ENCODE measurements around the gene SLC38A8.

SLC38A8 gene

DNA sequence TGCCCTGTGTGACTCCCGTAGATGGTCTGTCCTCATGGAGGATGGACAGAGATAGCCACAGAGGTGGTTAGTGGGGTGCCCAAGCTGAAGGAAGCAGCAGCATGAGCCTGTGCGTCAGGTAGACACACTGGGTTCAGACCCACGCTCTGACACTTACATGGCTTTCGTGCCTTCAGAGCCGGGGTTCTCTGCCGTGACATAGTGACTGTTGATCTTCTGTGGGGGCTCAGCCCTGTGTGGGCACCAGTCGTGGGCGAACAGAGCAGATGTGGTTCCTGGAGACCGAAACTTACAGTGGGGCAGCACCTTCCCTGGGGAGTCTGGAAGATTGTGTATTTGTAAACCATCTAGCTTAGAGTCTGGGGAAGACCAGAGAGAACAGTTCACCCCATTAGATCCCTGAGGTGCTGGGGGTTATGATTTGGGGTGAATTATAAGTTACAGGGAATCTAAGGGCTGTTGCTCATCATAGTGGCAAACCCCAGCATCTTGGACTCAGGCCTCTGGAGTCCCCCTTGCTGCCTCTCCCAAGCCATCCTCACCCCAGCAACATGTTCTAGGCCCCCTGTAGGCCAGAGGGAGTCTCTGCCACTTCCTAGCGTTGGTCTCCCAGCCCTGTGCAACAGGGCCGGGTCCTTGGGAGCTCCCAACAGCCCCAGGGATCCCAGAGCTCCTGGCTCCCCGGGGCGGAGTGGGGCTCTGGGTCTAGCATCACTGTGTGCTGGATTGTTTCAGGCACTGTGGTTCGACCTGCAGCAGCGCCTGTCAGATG, 45.9 kb downstream of the SLC38A8 start:
- DNase-seq (ENCODE audit: low spot score) = no peak

DNA sequence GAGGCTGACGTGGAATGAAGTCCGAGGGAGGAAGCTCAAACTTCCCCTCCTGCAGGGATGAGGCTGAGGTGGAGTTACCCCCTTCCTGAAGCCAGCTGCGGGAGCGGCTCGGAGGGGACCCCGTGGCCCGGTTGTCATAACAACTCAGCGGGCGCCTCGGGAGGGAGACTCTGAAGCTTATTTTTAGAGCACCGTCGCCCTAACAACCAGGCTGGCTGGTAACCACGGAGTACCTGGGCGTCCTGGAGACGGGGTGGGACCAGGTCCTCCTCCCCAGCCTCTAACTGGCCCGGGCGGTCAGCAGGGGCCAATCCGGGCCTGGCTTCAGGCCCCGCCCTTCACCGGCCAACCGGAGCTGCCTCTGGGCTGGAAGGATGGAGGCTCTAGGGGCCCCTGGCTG, 46.8 kb downstream of the SLC38A8 start:
- no peak for DNase-seq (ENCODE audit: low spot score)

DNA sequence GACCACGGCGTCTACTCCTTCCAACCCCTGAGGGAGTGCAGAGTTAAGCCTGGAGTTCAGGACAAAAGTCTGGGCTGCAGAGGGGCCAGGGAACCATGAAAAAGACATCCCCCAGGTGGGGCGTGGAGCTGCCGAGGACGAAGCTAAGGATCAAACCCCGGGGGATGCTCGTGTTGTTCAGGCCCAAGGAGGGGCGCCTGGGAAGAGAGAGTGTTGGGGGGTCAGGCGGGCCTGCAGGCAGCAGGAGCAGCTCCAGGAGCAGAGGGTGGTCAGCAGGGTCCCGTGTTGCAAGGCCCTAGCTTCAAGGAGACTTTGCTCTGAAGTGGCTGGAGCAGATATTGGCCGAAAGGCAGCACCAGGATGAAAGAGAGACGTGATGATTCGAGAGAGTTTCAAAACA, 47.9 kb downstream of the SLC38A8 start:
- no peak for DNase-seq (ENCODE audit: low spot score)

DNA sequence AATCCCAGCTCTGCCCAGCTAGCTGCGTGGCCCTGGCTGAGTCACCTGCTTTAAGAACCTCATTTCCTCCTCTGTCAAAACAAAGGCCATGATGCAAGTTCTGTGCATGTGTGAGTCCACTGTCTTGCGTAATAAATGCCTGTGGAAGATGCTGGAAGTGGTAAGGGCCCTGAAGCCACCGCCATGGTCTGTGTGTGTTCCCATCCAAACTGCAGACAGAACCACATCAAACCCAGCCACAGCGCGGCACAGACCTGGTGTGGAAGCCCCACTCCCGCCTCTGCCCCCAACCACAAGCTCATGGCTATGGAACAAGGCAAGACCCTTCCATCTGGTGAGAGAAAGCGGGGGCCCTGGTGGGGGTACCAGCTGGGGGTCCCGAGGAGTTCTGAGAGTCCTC, 48.5 kb downstream of the SLC38A8 start:
- DNase-seq (ENCODE audit: low spot score) = peak; percentile 94

DNA sequence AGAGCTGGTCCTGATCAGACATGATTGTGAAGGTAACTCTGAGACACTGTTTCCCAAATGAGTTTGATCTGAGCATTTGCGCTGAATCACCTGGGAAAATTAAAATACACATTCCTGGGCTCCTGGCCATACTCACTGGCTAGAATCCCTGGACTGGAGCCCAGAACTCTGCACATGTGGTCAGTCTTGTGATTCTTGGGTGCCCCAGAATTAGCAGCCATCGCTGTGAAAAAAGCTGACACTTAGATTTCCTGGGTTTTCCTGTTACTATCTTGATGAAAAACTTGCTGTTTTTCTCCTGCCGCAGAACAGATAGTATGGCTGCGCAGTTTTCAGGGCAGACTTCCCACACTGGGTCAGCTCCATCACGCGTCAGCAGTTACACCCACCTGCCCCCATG, 50.0 kb downstream of the SLC38A8 start:
- DNase-seq (ENCODE audit: low spot score) = peak; percentile 47

DNA sequence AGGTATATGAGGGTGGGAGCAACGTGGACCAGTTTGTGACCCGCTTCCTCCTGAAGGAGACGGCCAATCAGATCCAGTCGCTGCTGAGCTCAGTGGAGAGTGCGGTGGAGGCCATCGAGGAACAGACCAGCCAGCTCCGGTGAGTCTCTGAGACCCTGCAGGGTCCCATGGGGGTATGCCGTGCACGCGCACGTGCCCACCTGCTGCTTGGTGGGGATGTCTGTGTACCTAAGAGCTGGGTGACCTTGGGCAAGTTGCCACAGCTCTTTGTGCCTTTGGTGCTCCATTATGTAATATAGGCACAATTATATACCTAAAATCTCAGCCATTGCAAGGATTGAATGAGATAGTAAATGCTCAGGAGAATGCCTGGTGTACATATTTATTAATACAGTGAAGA, 52.1 kb downstream of the SLC38A8 start:
- DNase-seq (ENCODE audit: low spot score) = no peak

DNA sequence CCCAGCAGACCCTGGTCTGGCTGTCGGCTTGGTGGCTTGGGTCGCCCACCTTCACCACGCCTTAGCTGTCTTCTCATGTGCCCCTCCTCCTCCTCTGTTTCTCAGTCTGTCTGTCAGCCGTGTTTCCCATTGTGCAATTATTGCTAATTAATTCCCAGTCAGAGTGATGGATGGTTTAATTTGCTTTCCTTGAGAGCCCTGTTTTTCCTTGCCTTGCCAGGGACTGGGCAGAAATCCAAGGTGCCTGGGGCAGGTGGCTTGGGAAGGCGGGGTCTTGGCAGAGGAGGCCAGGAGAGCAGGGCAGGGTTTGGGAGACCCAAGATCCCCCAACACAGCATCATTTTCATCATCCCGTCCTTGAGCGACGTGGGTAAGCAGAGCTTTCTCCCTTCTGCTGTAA, 53.3 kb downstream of the SLC38A8 start:
- no peak for DNase-seq (ENCODE audit: low spot score)

DNA sequence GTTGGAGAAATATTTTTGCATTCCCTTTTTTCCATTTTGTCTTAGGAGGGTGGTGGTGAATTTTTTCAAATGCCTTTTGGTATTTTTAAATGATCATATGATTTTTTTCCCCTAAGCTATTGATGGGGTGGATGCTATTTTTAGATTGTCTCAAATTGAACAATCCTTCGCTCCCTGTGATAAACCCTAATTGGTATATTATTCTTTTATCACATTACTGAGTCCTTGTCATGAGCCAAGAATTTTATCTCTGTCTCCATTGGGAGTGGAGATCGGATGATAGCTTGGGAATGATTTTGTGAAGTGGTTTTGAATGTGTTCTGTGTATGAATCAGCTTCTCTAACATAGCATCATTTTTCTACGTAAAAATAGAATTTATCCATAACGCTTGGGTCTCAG, 59.1 kb downstream of the SLC38A8 start:
- DNase-seq (ENCODE audit: low spot score) = no peak

DNA sequence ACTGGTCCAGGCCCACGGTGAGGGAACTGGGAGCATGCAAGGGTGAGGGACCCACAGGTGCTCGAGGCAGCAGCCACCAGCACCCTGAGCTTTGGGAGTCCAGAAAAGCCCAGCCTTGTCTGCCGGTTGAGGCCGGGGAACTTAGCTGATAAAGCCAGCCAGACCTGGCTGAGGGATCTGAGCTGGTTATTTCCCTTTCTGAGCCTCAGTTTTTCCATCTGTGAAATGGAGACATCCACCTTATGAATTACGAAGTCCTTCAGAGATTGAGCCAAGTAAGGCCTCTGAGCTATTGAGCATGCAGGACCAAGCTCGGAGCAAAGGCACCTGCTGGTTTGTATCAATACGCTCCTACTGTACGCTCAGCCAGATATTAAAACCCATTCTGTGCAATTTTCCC, 60.8 kb downstream of the SLC38A8 start:
- no peak for DNase-seq (ENCODE audit: low spot score)

DNA sequence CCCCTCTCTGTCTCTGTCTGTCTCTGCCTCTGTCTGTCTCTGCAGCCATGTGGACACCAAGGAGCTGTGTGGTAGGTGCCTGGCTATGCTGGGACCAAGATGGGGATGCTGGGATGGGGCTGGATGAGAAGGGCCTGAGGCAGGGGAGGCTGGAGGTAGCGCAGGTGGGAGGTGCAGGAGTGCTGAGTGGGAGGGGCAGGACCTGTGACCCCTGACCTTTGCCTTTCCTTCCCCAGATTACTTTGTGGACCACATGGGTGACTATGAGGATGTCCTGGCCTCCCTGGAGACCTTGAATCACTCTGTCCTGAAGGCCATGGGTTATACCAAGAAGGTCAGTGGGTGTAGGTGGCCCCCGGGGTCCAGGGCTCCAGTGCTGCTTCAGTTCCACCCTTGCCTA, 61.8 kb downstream of the SLC38A8 start:
- DNase-seq (ENCODE audit: low spot score) = no peak

DNA sequence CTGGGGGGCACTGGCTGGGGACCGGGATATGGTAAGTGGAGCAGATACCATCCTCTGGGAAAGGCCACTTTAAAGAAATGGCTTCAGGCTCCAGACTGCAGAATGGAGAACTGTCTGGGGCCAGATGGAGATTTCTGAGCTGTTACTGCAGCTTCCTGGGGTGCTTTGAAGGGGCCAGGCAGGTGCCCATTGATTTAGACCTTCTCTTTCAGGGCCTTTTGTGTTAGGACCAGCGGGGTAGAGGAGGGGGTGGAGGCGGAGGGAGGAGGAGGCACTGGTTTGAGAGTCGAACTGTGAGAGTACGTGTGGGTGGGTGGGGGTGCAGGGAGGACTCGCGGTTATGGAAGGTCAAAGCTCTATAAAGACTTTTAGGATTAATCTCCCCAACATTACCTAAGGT, 63.2 kb downstream of the SLC38A8 start:
- DNase-seq (ENCODE audit: low spot score) = no peak

DNA sequence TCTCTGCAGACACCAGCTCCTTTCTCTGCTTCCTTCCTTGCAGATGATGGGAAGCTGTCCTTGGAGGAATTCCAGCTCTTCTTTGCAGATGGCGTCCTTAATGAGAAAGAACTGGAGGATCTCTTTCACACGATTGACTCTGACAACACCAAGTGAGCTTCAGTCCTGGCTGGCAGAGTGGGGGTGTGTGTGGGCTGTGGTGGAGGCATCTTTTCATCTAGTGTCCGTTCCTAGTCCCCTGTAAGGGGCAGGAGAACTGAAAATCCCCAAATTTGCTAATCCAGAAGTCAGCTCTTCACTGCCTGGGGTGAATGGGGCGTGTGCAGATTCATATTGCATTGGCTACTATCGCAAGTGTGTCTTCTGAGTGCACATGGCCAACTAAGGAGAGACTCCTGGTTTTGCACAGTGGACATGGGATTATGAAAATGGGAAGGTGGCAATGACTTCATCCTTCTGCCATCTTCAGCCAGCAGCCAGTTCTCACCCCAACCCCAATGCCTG, 64.1 kb downstream of the SLC38A8 start:
- no peak for DNase-seq (ENCODE audit: low spot score)

DNA sequence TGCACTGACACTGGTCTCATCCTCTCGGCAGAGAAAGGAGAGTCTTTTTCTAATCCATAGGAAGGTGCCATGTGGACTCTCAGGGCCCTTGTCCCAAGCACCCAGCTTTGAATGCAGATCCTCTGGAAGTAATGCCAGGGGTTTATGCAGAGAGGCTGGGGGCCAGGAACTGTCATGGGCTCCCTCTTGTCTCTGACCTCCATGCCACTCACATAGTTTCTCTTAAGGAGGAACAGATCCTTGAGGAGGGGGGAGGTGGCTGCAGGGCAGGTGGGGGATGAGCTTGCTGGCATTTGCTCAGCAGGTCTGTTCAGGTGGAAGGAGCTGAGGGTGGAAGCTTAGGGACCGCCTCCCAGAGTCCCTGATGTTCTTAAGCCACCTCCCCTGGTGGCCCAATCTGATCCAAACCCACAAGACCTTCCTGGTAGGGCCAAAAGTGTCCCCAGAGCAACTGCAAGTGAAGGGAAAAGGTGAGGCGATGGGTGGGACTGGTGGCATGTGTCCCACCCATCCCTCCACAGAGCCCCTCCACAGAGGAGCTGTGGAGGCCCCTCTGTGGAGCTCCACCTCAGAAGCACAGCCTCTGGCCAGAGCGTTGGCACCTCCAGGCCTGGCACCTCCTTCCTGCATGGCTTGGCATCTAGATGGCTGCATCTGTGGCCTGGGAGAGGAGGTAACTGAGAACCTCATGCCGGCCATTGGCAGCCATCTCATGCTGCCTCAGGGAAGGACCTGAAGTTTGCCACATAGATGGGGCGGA, 65.4 kb downstream of the SLC38A8 start:
- DNase-seq (ENCODE audit: low spot score) = no peak

DNA sequence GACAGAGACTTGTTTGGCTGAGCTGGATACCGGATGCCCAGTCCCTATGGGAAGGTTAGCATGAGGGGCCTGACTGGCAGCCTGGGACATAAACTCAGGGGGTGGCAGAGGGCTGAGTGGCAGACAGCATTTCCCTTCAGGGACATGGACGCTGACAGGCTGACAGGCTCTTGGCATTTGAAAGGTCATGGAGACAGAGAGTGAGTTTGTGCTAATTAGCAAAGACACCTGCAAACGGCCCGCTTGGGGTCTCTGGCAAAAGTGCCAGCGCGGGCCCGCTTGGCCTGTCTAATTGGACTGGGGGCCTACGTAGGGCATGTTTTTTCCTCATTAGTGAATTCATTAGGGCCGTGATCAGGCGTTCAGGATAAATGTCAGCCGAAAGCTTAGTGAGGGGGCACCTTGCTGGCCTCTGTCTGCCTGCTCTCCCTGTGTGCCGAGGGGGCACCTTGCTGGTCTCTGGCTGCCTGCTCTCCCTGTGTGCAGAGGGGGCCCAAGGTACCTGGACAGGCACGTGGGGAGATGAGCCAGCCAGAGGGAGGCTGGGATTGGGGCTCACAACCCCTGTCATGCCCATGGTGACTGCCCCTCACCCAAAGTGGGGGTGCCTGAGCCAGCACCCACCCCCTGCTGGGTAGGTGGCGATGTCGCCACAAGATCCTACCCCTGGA, 66.9 kb downstream of the SLC38A8 start:
- DNase-seq (ENCODE audit: low spot score) = no peak

DNA sequence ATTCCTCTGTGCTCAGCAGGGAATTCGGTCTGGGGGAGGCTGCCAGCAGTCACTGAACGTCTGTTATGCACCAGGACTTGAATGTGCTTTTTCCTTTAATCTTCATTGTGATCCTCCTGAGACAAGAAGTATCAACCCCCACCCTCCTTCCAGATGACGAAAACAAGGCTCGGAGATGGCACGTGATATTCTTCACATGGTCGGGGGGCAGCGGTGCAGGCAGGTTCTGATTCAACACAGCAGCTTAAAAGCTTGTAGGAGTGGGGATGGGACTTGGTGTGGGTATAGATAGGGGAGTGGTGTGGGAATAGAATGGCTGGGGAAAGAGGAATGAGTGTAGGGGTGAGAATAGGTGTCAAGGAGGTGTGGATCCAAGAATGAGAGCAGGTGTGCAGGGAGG, 68.1 kb downstream of the SLC38A8 start:
- no peak for DNase-seq (ENCODE audit: low spot score)

DNA sequence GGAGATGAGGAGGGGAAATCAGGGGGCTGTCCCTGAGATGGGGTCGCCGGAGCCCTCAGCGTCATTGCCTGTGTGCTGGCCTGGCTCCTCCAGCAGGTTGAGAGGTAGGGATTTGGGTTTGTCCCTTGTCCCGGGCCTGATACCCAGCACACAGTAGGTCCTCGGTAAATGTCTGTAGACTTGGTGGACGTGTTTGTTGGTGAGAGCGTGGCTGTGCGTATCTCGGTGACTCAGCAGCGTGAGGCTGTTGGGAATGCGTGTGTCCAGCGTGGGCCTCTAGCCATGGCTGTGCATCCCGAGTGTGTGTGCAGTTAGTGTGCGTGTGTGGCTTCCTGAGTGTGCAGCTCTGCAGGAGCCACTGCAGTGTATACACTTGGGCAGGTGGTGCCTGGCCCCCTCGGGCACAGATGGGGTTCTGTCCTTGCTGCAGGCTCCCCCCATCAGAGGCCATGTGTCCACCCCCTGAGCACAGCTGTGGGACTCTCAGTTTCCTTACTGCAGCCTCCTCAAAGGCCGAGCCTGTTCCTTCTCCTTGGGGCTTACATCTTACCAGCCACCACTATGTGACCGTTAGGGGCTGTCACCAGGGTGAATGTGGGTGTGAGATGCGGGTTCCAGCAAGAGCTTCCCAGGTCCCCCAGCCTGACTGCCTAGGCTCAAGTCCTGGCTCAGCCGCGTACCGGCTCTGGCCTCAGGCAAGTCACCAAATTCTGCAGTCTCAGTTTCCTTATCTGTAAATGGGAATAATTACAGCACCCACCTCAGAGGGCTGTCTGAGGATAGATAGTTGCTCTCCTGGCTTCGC, 68.8 kb downstream of the SLC38A8 start:
- no peak for DNase-seq (ENCODE audit: low spot score)

DNA sequence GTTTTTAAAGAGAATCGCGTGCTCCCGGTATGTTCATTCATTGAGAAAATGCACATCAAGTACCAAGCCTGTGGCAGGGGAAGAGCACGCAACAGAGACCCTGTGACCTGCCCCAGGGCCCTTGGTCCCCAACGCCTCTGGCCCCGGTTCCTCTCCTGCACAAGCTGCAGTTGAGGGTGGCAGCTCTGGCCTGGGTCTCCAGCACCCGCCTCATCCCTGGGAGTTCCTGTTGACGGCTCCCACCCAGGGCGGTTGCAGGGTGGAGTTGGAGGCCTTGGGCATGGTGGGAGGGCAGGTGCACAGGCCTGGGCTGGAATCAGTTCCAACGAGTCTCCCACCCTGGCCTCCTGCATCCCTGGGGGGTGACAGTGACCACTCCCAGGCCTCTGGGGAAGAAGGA, 69.5 kb downstream of the SLC38A8 start:
- no peak for DNase-seq (ENCODE audit: low spot score)

DNA sequence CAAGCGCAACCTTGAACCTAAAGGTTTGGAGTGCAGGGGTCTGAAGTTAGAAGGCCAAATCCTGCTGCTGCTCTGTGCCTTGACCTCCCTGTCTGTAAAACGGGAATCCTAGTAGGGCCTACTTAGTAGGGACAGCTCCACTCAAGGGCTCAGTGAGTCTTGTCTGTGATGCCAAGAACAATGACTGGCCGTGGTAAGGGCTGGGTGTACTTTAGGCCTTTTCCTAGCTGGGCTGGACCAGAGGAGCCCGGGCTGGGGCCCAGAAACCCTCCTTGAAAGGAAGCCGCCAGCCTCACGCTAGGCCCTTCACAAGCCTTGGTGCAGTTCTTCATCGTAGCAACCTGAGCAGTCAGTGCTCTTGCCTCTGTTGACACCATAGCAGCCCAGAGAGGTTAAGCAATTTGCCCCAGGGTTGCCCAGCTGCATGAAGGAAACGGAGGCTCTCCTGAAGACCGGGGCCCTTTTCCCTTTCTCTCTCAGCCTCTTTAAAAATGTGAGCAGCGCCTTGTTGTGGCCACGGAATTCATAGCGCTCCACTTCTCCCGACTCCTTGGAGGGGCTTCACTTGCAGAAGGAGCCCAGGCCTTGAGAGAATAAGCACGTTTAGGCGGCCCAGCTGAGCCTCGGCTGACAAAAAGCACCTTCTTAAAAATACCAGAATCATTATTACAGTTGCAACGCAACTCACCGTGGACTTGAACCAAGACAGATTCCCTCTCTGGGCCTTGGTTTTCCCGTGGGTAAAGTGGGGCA, 70.2 kb downstream of the SLC38A8 start:
- no peak for DNase-seq (ENCODE audit: low spot score)

DNA sequence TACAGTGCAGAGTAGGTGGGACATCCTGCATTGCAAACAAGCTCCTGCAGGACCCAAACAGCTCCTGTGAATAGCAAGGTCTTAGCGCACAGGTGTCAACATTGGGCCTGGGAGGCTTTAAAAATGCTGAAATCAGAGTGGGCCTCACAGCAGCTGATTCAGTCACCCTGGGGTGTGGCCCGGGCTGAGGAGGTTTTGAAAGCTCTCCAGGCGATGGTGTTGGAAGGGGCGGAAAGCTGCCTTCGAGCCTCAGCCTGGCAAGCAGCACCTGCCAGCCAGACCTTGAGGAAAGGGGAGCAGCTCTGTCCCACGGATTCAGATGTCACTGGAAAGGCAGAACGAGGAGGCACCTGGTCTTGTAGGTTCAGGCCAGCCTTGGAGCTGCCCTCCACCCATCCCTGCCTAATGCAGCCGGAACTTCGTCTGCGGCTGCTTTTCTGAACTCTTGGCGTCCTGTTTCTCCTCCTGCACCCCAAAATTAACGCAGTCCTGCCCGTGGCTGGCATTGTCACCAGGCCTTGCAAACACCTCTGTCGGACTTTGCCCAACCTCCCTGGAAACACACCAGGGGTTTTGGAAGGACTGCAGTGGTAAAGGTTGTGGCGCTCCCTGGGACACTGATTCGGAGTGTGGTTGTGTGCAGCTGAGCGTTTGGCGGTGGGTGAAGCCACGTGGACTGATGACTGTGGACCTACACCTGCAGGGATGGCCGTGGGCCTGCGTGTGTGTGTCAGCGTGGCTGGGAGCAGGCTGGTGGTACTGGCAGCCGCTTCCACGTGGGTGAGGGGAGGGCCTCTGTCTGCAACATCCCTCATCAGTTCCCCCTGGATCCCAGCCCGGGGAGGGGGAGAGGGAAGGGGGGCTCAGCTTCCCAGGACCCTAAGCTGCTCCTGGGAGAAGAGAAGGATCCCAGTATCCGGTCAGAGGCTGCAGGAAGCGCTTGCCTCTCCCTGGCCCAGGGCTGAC, 71.1 kb downstream of the SLC38A8 start:
- no peak for DNase-seq (ENCODE audit: low spot score)

DNA sequence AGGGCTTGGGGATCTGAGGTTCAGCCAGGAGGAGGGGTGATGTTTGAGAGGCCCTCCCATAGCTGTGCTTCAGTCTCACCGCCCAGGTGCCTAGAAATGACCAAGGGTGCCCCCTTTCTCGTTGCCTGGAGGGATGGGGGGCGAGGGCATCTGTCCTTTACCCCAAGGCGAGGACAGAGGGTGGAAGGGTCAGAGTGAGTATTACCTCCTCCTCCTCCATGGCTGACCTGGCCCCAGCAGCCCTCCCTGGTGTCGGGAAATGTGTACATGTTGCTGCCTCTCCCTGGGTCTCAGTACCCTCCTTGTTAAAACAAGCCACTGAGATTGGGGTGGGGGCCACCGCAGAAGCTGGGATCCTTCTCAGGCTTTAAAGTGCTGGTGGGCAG, 72.2 kb downstream of the SLC38A8 start:
- DNase-seq (ENCODE audit: low spot score) = no peak

Data from AG08395 (cell line).